Endothelial cell (in vitro differentiated cells): ENCODE data around the gene ARPP21. TPM values are rescaled to one million over a fixed set of nuclear protein-coding genes. Genes with fewer than 3 reads are reported as not detected.

Source experiments
- DNase-seq: peaks from one replicate; pipeline ENCODE4 v3.0.0; 2021; ENCODE audit warnings: low spot score
- H3K27ac Mint-ChIP-seq: one replicate; pipeline ENCODE4 v1.8.0; 2021; ENCODE audit warnings: mixed read lengths, inconsistent platforms; ENCODE audit not compliant: unreplicated experiment
- H3K27me3 Mint-ChIP-seq: one replicate; pipeline ENCODE4 v1.8.0; 2021; ENCODE audit warnings: mild to moderate bottlenecking, moderate library complexity, mixed read lengths, inconsistent platforms; ENCODE audit not compliant: unreplicated experiment
- H3K36me3 Mint-ChIP-seq: one replicate; pipeline ENCODE4 v1.8.0; 2021; ENCODE audit warnings: mild to moderate bottlenecking, low read depth, mixed read lengths, inconsistent platforms; ENCODE audit not compliant: unreplicated experiment
- H3K4me1 Mint-ChIP-seq: one replicate; pipeline ENCODE4 v1.8.0; 2021; ENCODE audit warnings: mild to moderate bottlenecking, mixed read lengths, inconsistent platforms; ENCODE audit not compliant: unreplicated experiment
- H3K4me3 Mint-ChIP-seq: one replicate; pipeline ENCODE4 v1.8.0; 2021; ENCODE audit warnings: mild to moderate bottlenecking, mixed read lengths, inconsistent platforms; ENCODE audit not compliant: unreplicated experiment
- H3K9me3 Mint-ChIP-seq: one replicate; pipeline ENCODE4 v1.8.0; 2021; ENCODE audit warnings: mixed read lengths, inconsistent platforms; ENCODE audit not compliant: unreplicated experiment
- total RNA-seq: library from RNA; stranded (reverse); fragmentation: NEBNext Ultra II Directional; extraction: Animal tissue kit (Norgen Biotek cat#: 25700); gene quantifications from one replicate; pipeline ENCODE4 v1.2.1, GENCODE V29; 2021; ENCODE audit not compliant: unreplicated experiment
- TF ChIP-seq, protein P1 (sequence below): fragments of 200-600 bp; sonication (generic); IDR thresholded peaks from one replicate; pipeline ENCODE4 v1.5.0; 2021; ENCODE audit warnings: antibody characterized with exemption; ENCODE audit not compliant: unreplicated experiment

Gene ARPP21
- total RNA-seq, 1 donor from 2014 or later: not detected

- peaks cover 2% of the 10 kb centered on the region for H3K27me3 Mint-ChIP-seq
- TF ChIP-seq, protein P1, sequence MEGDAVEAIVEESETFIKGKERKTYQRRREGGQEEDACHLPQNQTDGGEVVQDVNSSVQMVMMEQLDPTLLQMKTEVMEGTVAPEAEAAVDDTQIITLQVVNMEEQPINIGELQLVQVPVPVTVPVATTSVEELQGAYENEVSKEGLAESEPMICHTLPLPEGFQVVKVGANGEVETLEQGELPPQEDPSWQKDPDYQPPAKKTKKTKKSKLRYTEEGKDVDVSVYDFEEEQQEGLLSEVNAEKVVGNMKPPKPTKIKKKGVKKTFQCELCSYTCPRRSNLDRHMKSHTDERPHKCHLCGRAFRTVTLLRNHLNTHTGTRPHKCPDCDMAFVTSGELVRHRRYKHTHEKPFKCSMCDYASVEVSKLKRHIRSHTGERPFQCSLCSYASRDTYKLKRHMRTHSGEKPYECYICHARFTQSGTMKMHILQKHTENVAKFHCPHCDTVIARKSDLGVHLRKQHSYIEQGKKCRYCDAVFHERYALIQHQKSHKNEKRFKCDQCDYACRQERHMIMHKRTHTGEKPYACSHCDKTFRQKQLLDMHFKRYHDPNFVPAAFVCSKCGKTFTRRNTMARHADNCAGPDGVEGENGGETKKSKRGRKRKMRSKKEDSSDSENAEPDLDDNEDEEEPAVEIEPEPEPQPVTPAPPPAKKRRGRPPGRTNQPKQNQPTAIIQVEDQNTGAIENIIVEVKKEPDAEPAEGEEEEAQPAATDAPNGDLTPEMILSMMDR: no peak
- H3K27ac Mint-ChIP-seq: no peak overlapping the region
- no peaks in the 10 kb centered on the region for H3K36me3 Mint-ChIP-seq
- no peaks in the 10 kb centered on the region for H3K9me3 Mint-ChIP-seq
- peaks cover 21% of the 10 kb centered on the region for H3K4me1 Mint-ChIP-seq
- H3K4me3 Mint-ChIP-seq: no peak overlapping the region
- DNase-seq: no peak
Measured at GRCh38 chr3:35663471-35663870, 24.1 kb downstream of the ARPP21 start.

- peak; percentile 8 for DNase-seq
- peaks cover 21% of the 10 kb centered on the region for H3K4me1 Mint-ChIP-seq
- H3K9me3 Mint-ChIP-seq: no peaks in the 10 kb centered on the region
- H3K27me3 Mint-ChIP-seq: peaks cover 2% of the 10 kb centered on the region
- H3K36me3 Mint-ChIP-seq: no peaks in the 10 kb centered on the region
- TF ChIP-seq, protein P1: no peak
- no peak overlapping the region for H3K27ac Mint-ChIP-seq
- no peak overlapping the region for H3K4me3 Mint-ChIP-seq
Measured at GRCh38 chr3:35664460-35664919, 25.2 kb downstream of the ARPP21 start.

DNA sequence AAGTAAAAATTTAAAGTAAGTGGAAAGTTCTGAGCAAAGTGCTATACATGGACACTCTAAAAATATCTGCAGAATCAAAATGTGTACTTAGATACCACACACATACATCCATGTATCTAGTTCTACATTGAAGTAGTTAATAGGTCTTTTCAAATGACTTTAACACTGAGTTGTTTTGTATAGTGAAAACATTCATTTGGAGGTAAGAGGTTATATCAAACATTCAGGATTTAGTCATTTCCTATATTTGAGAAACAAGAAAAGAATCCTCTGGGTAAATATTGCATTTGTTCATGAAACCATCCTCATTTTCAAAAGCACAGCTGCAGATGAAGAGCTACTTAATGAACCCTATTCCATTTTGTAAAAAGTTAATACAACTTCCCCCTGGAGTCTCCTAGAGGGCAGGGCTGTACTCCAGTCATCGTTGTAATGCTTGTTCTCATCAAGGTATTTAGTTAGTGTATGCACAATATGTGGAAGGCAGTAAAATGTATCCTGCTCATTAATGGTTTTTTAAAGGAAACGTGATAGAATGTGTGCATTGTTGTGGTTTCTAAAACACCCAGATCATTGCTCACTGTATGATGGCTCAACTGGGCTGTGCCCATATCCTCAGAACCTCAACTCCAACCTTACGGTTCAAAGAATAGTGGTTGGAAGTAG, 26.2 kb downstream of the ARPP21 start:
- peaks cover 2% of the 10 kb centered on the region for H3K27me3 Mint-ChIP-seq
- H3K4me3 Mint-ChIP-seq: no peak overlapping the region
- no peak for DNase-seq
- H3K4me1 Mint-ChIP-seq: peaks cover 18% of the 10 kb centered on the region
- H3K27ac Mint-ChIP-seq: no peak overlapping the region
- H3K9me3 Mint-ChIP-seq: no peaks in the 10 kb centered on the region
- TF ChIP-seq, protein P1: no peak
- no peaks in the 10 kb centered on the region for H3K36me3 Mint-ChIP-seq

DNA sequence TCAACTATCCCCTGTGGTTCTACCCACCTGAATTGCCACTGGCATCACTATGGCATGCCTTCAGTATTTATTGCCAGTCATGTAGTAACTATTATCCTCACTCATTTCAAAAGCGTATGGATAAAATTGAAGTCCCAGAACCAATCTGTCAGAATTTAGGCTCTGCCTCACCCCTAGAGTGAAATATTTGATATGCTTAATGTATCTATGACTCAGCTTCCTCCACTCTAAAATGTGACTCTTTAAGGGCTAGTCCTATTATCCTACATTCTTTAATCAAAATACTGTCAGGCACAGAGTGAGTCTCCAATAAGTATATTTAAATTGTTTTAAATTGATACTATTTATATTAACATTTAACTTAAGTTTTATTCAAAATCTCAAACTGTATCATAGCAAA, 27.6 kb downstream of the ARPP21 start:
- H3K36me3 Mint-ChIP-seq: no peaks in the 10 kb centered on the region
- no peak for DNase-seq
- peaks cover 9% of the 10 kb centered on the region for H3K4me1 Mint-ChIP-seq
- no peak overlapping the region for H3K4me3 Mint-ChIP-seq
- TF ChIP-seq, protein P1: no peak
- peaks cover 2% of the 10 kb centered on the region for H3K27me3 Mint-ChIP-seq
- no peak overlapping the region for H3K27ac Mint-ChIP-seq
- no peaks in the 10 kb centered on the region for H3K9me3 Mint-ChIP-seq

GRCh38 chr3:35670408-35670965, 31.2 kb downstream of the ARPP21 start:
- H3K4me1 Mint-ChIP-seq: no peaks in the 10 kb centered on the region
- no peak for DNase-seq
- H3K9me3 Mint-ChIP-seq: no peaks in the 10 kb centered on the region
- H3K27ac Mint-ChIP-seq: no peak overlapping the region
- TF ChIP-seq, protein P1: no peak
- H3K36me3 Mint-ChIP-seq: no peaks in the 10 kb centered on the region
- no peak overlapping the region for H3K4me3 Mint-ChIP-seq
- peaks cover 2% of the 10 kb centered on the region for H3K27me3 Mint-ChIP-seq
